Activated CD8-positive, alpha-beta memory T cell treated with anti-CD3 and anti-CD28 coated beads, Interleukin-2, amount 10 ng/mL, durations not matched to agents 7 days and 5 days (primary cell): ENCODE measurements around the gene ARSI. TPM values are rescaled to one million over a fixed set of nuclear protein-coding genes. Genes with fewer than 3 reads are reported as not detected.

Experiments
- ATAC-seq: fragments of 150-1000 bp; cut with Tn5 transposase; one replicate; pipeline ENCODE4 v1.10.0; 2021; ENCODE audit warnings: moderate library complexity
- CTCF ChIA-PET: fragments of 350-600 bp; sonication (Branson Sonifier 250); formaldehyde crosslinking; loops from one replicate; lab custom pipeline; 2021; ENCODE audit warnings: antibody characterized with exemption; lab: Charles Lee
- DNase-seq: peaks from one replicate; pipeline ENCODE4 v3.0.0-alpha.2; 2020
- H3K27ac Mint-ChIP-seq: one replicate; pipeline ENCODE4 v1.8.0; 2021; ENCODE audit warnings: mild to moderate bottlenecking, mixed read lengths
- H3K27me3 Mint-ChIP-seq: one replicate; pipeline ENCODE4 v1.8.0; 2021; ENCODE audit warnings: mixed read lengths
- H3K36me3 Mint-ChIP-seq: one replicate; pipeline ENCODE4 v1.8.0; 2021; ENCODE audit warnings: mild to moderate bottlenecking, mixed read lengths
- H3K4me1 Mint-ChIP-seq: one replicate; pipeline ENCODE4 v1.8.0; 2021; ENCODE audit warnings: mixed read lengths
- H3K4me3 Mint-ChIP-seq: one replicate; pipeline ENCODE4 v1.8.0; 2021; ENCODE audit warnings: mild to moderate bottlenecking, moderate library complexity, mixed read lengths
- H3K9me3 Mint-ChIP-seq: one replicate; pipeline ENCODE4 v1.8.0; 2022; ENCODE audit warnings: low read depth, mixed read lengths
- total RNA-seq, 2 experiments: library from RNA; stranded (reverse); gene quantifications; one replicate each; pipeline ENCODE4 v1.2.3, GENCODE V29; 2021

The ARSI gene
- total RNA-seq, 2 experiments from 2014 or later: not detected

GRCh38 chr5:150310246-150310645, 7.5 kb upstream of the ARSI start:
- DNase-seq (no peak), ATAC-seq (no peak)
- H3K4me3 Mint-ChIP-seq: no peak overlapping the region
- peaks cover 29% of the 10 kb centered on the region for H3K27me3 Mint-ChIP-seq
- H3K4me1 Mint-ChIP-seq: peaks cover 7% of the 10 kb centered on the region
- H3K9me3 Mint-ChIP-seq: no peaks in the 10 kb centered on the region
- H3K27ac Mint-ChIP-seq: no peak overlapping the region
- CTCF ChIA-PET: interaction anchor here (0.9 kb wide), 1 partner anchor 40 kb away, joined by 5 read pairs; no protein-coding TSS in a partner anchor
- H3K36me3 Mint-ChIP-seq: no peaks in the 10 kb centered on the region

DNA sequence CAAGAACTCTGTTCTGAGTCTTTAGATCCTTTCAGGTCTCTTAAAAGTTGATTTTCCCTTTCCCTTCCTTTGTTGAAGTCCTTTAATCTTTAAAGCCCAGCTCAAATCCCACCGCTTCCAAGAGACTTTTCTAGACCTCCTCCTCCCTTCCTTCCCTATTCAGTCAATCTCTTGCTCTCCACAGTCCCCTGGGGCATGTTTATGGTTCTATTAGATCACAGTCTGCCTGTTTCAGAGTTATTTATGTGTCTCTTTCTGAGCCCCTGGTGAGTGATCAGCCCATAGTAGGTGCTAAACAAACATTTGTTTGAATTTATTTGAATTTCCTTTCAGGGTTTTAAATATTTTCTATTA, 7.2 kb upstream of the ARSI start:
- no peak for ATAC-seq
- Mint-ChIP-seq H3K27me3 (peaks cover 33% of the 10 kb centered on the region), H3K4me1 (peaks cover 7% of the 10 kb centered on the region), H3K27ac (no peak overlapping the region), H3K9me3 (no peaks in the 10 kb centered on the region), H3K36me3 (no peaks in the 10 kb centered on the region), H3K4me3 (no peak overlapping the region)
- no peak for DNase-seq
- CTCF ChIA-PET: interaction anchor here (0.9 kb wide), 1 partner anchor 40 kb away, joined by 5 read pairs; no protein-coding TSS in a partner anchor

DNA sequence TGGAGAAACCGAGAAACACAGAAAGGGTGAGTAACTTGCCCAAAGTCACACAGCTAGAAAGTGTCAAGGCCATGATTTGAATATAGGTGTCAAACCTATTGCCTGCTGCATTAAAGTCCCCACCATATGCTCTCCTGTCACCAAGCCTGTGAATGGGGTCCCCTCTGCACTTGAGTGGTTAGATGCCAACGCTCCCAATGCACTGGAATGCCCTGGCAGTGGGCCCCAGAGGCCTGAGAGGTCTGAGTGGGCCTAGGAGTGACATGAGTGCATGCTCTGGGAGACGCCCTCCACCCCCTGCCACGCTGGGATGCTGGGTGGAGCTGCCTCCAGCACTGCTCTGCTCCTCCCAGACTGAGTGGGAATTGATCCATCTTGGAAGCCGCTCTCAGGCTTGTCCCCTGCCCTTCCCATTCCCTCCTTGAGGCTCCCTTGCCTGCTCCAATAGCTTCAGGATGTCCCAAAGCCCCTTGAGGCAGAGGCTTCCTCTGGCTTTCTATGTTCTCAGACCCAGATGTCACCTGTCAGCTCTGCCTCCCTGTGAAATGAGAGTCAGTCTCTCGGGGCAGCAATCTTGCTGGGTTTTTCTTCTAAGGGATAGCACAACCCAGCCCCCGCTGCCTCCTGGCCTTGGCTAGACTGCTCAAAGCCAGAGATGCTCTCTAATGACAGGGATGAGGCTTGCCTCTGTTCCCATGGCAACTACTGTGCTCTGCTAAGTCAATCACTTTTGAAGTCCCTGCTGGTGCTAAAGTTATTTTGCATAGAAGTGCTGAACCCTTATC, 6.6 kb upstream of the ARSI start:
- no peaks in the 10 kb centered on the region for H3K9me3 Mint-ChIP-seq
- peaks cover 35% of the 10 kb centered on the region for H3K27me3 Mint-ChIP-seq
- DNase-seq (no peak), ATAC-seq (no peak)
- H3K36me3 Mint-ChIP-seq: no peaks in the 10 kb centered on the region
- H3K27ac Mint-ChIP-seq: no peak overlapping the region
- CTCF ChIA-PET: interaction anchor here (0.9 kb wide), 1 partner anchor 41 kb away, joined by 5 read pairs; no protein-coding TSS in a partner anchor
- peaks cover 7% of the 10 kb centered on the region for H3K4me1 Mint-ChIP-seq
- H3K4me3 Mint-ChIP-seq: no peak overlapping the region

DNA sequence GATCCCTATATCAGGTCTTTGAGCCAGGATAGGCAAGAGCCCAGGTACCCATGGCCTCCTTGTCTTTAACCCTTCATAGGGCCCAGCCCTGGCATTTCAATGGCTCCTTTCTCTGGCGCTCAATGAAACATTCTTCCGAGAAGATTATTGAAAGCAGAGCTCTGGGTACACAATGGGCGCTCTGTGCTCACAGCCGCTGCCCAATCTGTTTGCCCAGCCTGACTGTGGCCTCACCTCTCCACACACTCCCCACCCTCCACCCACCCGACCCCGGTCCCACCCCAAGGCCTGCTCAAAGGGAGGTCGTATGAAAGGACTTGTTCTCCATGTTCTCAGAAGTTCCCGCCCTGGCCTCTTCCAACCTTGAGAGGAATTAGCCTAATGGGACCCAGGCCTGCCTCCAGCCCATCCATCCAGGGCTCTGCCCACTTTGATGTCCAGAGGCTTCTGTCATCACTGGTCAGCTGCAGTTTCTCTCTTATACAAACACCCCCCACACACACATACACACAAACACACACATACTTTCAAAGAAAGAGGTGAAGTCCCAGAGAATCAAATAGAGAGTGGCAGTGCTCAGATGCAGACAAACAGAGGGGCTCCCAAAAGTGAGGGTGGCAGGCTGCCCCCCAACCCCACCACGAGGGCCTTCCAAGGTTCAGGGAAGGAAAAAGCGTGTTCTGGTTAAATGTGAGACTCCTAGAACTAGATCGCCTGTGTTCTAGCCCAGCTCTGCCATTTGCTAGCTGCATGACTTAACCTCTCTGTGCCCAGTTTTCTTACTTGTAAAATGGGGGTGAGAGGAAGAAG, 5.1 kb upstream of the ARSI start:
- H3K36me3 Mint-ChIP-seq: no peaks in the 10 kb centered on the region
- H3K27me3 Mint-ChIP-seq: peaks cover 49% of the 10 kb centered on the region
- H3K27ac Mint-ChIP-seq: no peak overlapping the region
- CTCF ChIA-PET: no interaction called here
- ATAC-seq (no peak), DNase-seq (no peak)
- H3K4me1 Mint-ChIP-seq: no peaks in the 10 kb centered on the region
- H3K4me3 Mint-ChIP-seq: no peak overlapping the region
- H3K9me3 Mint-ChIP-seq: no peaks in the 10 kb centered on the region

- no peak overlapping the region for H3K4me3 Mint-ChIP-seq
- DNase-seq (no peak), ATAC-seq (no peak)
- CTCF ChIA-PET: no interaction called here
- H3K36me3 Mint-ChIP-seq: no peaks in the 10 kb centered on the region
- H3K9me3 Mint-ChIP-seq: no peaks in the 10 kb centered on the region
- H3K27me3 Mint-ChIP-seq: peaks cover 55% of the 10 kb centered on the region
- no peak overlapping the region for H3K27ac Mint-ChIP-seq
- no peaks in the 10 kb centered on the region for H3K4me1 Mint-ChIP-seq
These were observed 4.1 kb upstream of the ARSI start for GRCh38 chr5:150306775-150307174.

- no peak for DNase-seq
- Mint-ChIP-seq H3K4me3 (no peak overlapping the region), H3K36me3 (no peaks in the 10 kb centered on the region), H3K4me1 (peaks cover 2% of the 10 kb centered on the region), H3K27ac (no peak overlapping the region), H3K27me3 (peaks cover 58% of the 10 kb centered on the region), H3K9me3 (no peaks in the 10 kb centered on the region)
- no peak for ATAC-seq
- CTCF ChIA-PET: no interaction called here
These were observed 2.9 kb upstream of the ARSI start for GRCh38 chr5:150305557-150305956.

DNA sequence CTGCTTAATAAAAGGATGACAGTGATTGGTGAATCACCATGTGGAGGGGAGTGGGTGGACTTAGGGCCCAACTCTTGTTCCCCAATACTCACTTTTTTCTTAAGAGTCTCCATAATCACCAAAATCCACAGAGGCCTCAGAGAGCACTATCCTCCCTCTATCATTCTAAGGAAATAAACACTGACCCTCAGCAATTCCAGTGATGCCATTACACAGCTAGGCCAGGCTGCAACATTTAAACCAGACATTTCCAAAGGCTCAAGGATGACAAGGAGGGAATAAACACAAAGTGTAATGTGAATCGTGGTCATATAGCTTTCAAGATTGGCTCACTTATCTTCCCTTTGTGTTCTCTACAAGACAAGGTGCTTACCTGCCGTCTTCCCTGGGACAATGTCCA, 2.4 kb upstream of the ARSI start:
- CTCF ChIA-PET: no interaction called here

GRCh38 chr5:150304481-150305081, 1.9 kb upstream of the ARSI start:
- peaks cover 63% of the 10 kb centered on the region for H3K27me3 Mint-ChIP-seq
- DNase-seq (no peak), ATAC-seq (no peak)
- H3K9me3 Mint-ChIP-seq: no peaks in the 10 kb centered on the region
- H3K4me1 Mint-ChIP-seq: peaks cover 2% of the 10 kb centered on the region
- CTCF ChIA-PET: no interaction called here
- H3K36me3 Mint-ChIP-seq: no peaks in the 10 kb centered on the region
- no peak overlapping the region for H3K27ac Mint-ChIP-seq
- H3K4me3 Mint-ChIP-seq: no peak overlapping the region

More for the DNA sequence above, 2.4 kb upstream of the ARSI start:
- Mint-ChIP-seq H3K9me3 (no peaks in the 10 kb centered on the region), H3K4me1 (peaks cover 2% of the 10 kb centered on the region), H3K27ac (no peak overlapping the region), H3K4me3 (no peak overlapping the region), H3K36me3 (no peaks in the 10 kb centered on the region), H3K27me3 (peaks cover 62% of the 10 kb centered on the region)
- ATAC-seq (no peak), DNase-seq (no peak)

- Mint-ChIP-seq H3K36me3 (no peaks in the 10 kb centered on the region), H3K27ac (no peak overlapping the region), H3K4me1 (peaks cover 2% of the 10 kb centered on the region), H3K4me3 (no peak overlapping the region), H3K27me3 (peaks cover 64% of the 10 kb centered on the region), H3K9me3 (no peaks in the 10 kb centered on the region)
- DNase-seq (no peak), ATAC-seq (no peak)
- CTCF ChIA-PET: no interaction called here
These were observed 1.1 kb upstream of the ARSI start for GRCh38 chr5:150303660-150304386.

DNA sequence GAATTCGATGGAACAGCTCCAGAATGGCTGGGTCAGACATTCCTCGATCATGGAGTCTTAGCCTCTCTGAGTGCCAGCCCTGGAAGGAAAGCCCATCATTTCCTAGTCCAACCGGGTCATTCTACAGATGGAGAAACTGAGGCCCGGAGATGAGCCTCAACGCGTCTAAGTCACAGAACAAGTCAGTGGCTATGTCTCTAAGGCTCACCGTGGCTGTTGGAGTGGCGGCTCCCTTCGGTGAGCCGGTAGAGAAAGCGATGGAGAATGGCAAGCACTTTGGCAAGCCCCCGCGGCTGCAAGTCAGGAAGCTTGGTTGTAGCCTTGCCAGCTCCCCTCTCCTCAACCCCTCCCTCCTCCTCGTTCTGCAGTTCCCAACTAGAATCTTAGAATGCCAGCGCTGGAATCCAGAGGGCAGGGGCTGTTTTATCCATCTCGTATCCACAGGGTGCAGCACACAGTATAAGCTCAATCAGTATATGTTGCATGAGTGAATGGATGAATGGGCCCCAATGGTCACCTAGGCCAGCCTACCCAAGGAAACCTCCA, 438 bp upstream of the ARSI start:
- CTCF ChIA-PET: no interaction called here
- Mint-ChIP-seq H3K4me1 (peaks cover 2% of the 10 kb centered on the region), H3K4me3 (no peak overlapping the region), H3K36me3 (no peaks in the 10 kb centered on the region), H3K27me3 (peaks cover 64% of the 10 kb centered on the region), H3K9me3 (no peaks in the 10 kb centered on the region), H3K27ac (no peak overlapping the region)
- DNase-seq (no peak), ATAC-seq (no peak)

DNA sequence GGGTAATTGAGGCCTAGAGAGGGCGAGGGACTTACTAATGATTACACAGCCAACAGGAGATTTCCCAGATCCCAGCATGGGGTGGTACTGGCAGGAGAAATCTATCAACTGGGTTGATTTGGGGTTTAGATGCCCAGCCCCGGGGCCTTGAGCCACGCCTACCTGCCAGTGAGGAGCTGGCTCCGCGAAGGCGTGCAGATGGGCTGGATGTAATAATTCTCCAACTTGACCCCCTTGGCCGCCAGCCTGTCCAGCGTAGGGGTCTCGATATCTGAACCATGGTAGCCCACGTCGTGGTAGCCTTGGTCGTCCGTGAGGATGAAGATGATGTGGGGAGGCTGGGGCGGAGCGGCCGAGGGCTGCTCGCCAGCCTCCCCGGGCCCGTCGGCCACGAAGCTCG, 804 bp downstream of the ARSI start:
- no peak overlapping the region for H3K4me3 Mint-ChIP-seq
- H3K27ac Mint-ChIP-seq: no peak overlapping the region
- H3K27me3 Mint-ChIP-seq: peaks cover 64% of the 10 kb centered on the region
- no peaks in the 10 kb centered on the region for H3K9me3 Mint-ChIP-seq
- ATAC-seq: no peak
- no peak for DNase-seq
- H3K36me3 Mint-ChIP-seq: no peaks in the 10 kb centered on the region
- CTCF ChIA-PET: no interaction called here
- H3K4me1 Mint-ChIP-seq: peaks cover 2% of the 10 kb centered on the region

DNA sequence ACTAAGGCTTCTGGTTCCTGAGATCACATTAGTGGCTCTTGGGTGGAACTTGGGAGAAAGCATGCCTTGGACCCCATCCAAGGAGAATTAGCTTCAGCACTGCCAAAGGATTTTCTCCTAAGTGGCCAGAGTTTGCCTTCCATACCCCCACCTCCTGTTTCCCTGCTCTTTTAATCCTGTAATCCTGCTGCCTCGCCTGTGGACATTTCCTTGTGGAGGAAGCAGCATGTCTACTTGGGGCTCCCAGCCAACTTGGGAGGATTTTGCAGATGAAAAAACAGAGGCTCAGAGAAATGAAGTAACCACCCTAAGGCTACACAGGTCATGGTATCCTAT, 1.6 kb downstream of the ARSI start:
- no peaks in the 10 kb centered on the region for H3K36me3 Mint-ChIP-seq
- no peak for DNase-seq
- CTCF ChIA-PET: no interaction called here
- H3K27me3 Mint-ChIP-seq: peaks cover 57% of the 10 kb centered on the region
- H3K4me3 Mint-ChIP-seq: no peak overlapping the region
- no peak overlapping the region for H3K27ac Mint-ChIP-seq
- ATAC-seq: no peak
- H3K4me1 Mint-ChIP-seq: peaks cover 2% of the 10 kb centered on the region
- H3K9me3 Mint-ChIP-seq: no peaks in the 10 kb centered on the region
